Measurements from ENCODE around the gene PTGR3.

DNA sequence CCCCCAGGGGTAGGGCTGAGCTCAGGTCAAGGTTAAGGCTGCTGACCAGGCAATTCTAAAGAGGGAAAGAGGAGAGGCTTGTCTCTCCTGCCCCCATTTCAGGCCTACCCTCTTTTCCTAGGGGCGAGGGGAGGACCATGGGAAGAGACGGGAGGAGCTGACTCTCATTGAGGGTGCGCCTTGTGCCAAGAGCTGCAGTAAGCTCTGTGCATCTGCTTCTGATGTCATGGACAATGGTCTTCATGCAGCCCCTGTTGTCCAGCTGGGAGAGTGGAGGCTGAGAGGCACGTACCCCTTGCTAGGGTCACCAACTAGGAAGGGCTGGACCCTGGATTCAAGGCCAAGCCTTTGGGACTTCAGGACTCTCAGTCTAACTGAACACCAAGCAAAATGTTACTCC is 45.2 kb downstream of the PTGR3 start:
- TF ChIP-seq CTCF (IDR thresholded peaks at IDR 0.05) = no peak
- no peak for TF ChIP-seq NR3C1 (CRISPR knock-in tag; conservative IDR thresholded peaks at IDR 0.05; ENCODE audit: low read depth)
- TF ChIP-seq ZNF317 (CRISPR knock-in tag; IDR thresholded peaks at IDR 0.05; ENCODE audit: borderline replicate concordance, low read depth) = no peak
- TF ChIP-seq SMAD4 (CRISPR knock-in tag; IDR thresholded peaks at IDR 0.05) = no peak
- TF ChIP-seq, protein P1, sequence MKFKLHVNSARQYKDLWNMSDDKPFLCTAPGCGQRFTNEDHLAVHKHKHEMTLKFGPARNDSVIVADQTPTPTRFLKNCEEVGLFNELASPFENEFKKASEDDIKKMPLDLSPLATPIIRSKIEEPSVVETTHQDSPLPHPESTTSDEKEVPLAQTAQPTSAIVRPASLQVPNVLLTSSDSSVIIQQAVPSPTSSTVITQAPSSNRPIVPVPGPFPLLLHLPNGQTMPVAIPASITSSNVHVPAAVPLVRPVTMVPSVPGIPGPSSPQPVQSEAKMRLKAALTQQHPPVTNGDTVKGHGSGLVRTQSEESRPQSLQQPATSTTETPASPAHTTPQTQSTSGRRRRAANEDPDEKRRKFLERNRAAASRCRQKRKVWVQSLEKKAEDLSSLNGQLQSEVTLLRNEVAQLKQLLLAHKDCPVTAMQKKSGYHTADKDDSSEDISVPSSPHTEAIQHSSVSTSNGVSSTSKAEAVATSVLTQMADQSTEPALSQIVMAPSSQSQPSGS (CRISPR knock-in tag; IDR thresholded peaks at IDR 0.05; ENCODE audit: borderline replicate concordance, low read depth) = no peak
- TF ChIP-seq ARID4B (CRISPR knock-in tag; IDR thresholded peaks at IDR 0.05; ENCODE audit: borderline replicate concordance) = no peak
- TF ChIP-seq TEAD4 (CRISPR knock-in tag; IDR thresholded peaks at IDR 0.05) = no peak
- TF ChIP-seq, protein P2, sequence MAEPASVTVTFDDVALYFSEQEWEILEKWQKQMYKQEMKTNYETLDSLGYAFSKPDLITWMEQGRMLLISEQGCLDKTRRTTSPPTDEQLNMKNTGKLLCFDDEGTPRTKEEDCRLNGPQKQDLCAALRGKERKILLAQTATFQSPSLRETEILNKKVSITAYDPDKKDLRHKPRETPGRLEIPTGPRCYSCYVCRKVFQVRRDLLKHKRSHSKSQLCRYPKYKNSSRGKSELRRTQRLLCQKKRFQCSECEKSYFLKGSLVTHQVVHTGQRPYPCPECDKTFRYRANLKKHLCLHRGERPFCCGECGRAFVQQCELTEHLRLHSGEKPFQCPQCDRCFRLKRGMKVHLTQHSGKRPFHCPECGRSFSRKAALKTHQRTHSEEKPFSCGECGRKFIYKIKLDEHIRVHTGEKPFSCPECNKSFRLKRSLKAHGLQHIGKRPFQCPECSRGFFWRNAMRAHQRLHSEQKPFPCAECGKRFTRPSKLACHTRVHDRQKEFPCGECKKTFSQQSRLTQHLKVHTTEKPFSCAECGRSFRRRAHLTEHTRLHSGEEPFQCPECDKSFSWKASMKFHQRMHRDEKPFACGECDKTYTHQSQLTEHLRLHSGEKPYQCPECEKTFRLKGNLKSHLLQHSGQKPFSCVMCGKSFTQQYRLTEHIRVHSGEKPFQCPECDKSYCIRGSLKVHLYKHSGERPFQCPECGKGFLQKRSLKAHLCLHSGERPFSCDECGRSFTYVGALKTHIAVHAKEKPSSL (CRISPR knock-in tag; conservative IDR thresholded peaks at IDR 0.05) = no peak
- TF ChIP-seq AFF4 (CRISPR knock-in tag; IDR thresholded peaks at IDR 0.05; ENCODE audit: borderline replicate concordance) = no peak
- TF ChIP-seq USF2 (CRISPR knock-in tag; IDR thresholded peaks at IDR 0.05) = no peak
- TF ChIP-seq ELF4 (CRISPR knock-in tag; IDR thresholded peaks at IDR 0.05; ENCODE audit: low read depth) = no peak
- no peak for TF ChIP-seq FOXP1 (CRISPR knock-in tag; IDR thresholded peaks at IDR 0.05; ENCODE audit: borderline replicate concordance)
- TF ChIP-seq TP53 (CRISPR knock-in tag; IDR thresholded peaks at IDR 0.05) = no peak

Data from WTC11 (cell line).